Sigmoid colon (tissue), 7 donors: ENCODE results near the gene C11orf24. TPM values are rescaled to one million over a fixed set of nuclear protein-coding genes. Genes with fewer than 3 reads are reported as not detected.

Source experiments
- DNase-seq: peaks from one replicate; pipeline ENCODE4 v3.0.0-alpha.2; 2019
- H3K27ac ChIP-seq, 4 donors: fragments of 200-600 bp; sonication (generic); one replicate each; pipeline ENCODE4 v1.5.1; 2016 to 2019; ENCODE audit warnings: mild to moderate bottlenecking in 1 of 4
- H3K27me3 ChIP-seq, 3 donors: fragments of 200-600 bp; sonication (generic); one replicate each; pipeline ENCODE4 v1.5.1; 2019; ENCODE audit warnings: mild to moderate bottlenecking in 1 of 3
- H3K36me3 ChIP-seq, 4 donors: fragments of 200-600 bp; sonication (generic); one replicate each; pipeline ENCODE4 v1.5.1; 2016 to 2019
- H3K4me1 ChIP-seq, 4 donors: fragments of 200-600 bp; sonication (generic); one replicate each; pipeline ENCODE4 v1.5.1; 2017 to 2019
- H3K4me3 ChIP-seq, 4 donors: fragments of 200-600 bp; sonication (generic); one replicate each; pipeline ENCODE4 v1.5.1; 2017 to 2019; ENCODE audit warnings: mild to moderate bottlenecking in 2 of 4, moderate library complexity in 1 of 4
- H3K9me3 ChIP-seq, 4 donors: fragments of 200-600 bp in 3 of 4; sonication (generic) in 3 of 4; one replicate each; pipeline versions ENCODE4 v1.5.1 to v1.6.1; 2013 to 2019
- EP300 ChIP-seq, 4 donors: sonication (generic); formaldehyde crosslinking; IDR thresholded peaks; one replicate each; pipeline ENCODE4 v1.6.1; 2017; ENCODE audit warnings: antibody characterized with exemption in 4 of 4
- POLR2A ChIP-seq, 2 donors: fragments of 450-650 bp; IDR thresholded peaks; one replicate each; pipeline ENCODE4 v1.6.1; 2016; ENCODE audit warnings: antibody characterized with exemption in 2 of 2, mild to moderate bottlenecking in 2 of 2, moderate library complexity in 2 of 2
- POLR2AphosphoS5 ChIP-seq, 4 donors: sonication (generic); formaldehyde crosslinking; IDR thresholded peaks; one replicate each; pipeline ENCODE4 v1.6.1; 2017; ENCODE audit warnings: antibody characterized with exemption in 4 of 4
- WGBS, 2 donors: extraction: QIAGEN DNeasy Blood & Tissue Kit; methylation state at CpG; one replicate each; pipeline ENCODE4 v1.1.7; 2013; 5-methylcytosine and 5-hydroxymethylcytosine counted together
- intact Hi-C: fragments of 100-400 bp; cut with DNase I; formaldehyde crosslinking; loops from one replicate; pipeline ENCODE4 v1.15.1; 2023
- polyA plus RNA-seq, 3 donors: library from polyadenylated mRNA; stranded (reverse); fragments of 200-250 nt; gene quantifications; one replicate each; pipeline ENCODE4 v1.2.3, GENCODE V29; 2013
- total RNA-seq, 4 donors: library from RNA; depleted of rRNA; stranded (reverse); fragments of >200 nt; gene quantifications; one replicate each; pipeline ENCODE4 v1.1.0, GENCODE V29; 2016
- TF ChIP-seq, protein P1 (sequence below), 4 experiments: fragments of 450-650 bp in 3 of 4; fragments of 200-600 bp in 1 of 4; IDR thresholded peaks; one replicate each; pipeline ENCODE4 v1.5.1; 2016 to 2019; ENCODE audit warnings: antibody characterized with exemption in 4 of 4, mild to moderate bottlenecking in 3 of 4, moderate library complexity in 2 of 4
- donor health status: healthy with polysubstance abuse.
- donor health status: Bipolar disorder and iron deficiency.
- donor health status: healthy.

C11orf24 gene
- total and polyA plus RNA-seq, 7 donors, result 13.7 to 70.3 (median 25.4) TPM

DNA sequence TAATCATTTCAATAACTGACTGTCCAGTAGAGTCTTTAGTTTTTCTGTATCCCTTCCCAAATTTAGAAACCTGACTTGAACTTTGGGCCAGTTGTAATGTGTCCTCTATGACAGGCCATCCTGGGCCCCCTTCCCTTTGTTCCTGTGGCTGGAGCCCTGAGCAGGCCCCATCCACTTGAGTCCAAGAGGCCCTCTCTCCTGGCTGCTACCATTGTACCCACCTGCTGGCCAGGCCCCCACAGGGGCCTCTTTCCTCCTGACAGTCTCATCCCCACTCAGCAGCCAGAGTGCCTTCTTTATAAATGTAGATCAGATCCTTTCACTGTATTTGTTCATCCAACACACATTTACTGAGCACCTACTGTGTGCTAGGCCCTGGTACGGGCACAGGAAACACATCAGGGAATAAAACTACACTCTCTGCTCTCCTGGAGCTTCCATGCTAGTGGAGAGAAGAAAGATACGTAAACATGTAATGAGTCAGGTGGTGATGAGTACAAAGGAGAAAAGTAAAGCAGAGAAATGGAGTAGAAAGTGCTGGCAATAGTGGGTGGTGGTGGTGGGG is 37.9 kb upstream of the C11orf24 start:
- WGBS, 2 donors, result 79 to 92% methylated on average over 2 of the region's 2 CpGs
- H3K27me3 ChIP-seq, result no peaks in the 10 kb centered on the region
- TF ChIP-seq EP300 (IDR thresholded peaks at IDR 0.05) (no peak), POLR2A (IDR thresholded peaks at IDR 0.05) (no peak), POLR2AphosphoS5 (IDR thresholded peaks at IDR 0.05) (no peak)
- TF ChIP-seq, protein P1, sequence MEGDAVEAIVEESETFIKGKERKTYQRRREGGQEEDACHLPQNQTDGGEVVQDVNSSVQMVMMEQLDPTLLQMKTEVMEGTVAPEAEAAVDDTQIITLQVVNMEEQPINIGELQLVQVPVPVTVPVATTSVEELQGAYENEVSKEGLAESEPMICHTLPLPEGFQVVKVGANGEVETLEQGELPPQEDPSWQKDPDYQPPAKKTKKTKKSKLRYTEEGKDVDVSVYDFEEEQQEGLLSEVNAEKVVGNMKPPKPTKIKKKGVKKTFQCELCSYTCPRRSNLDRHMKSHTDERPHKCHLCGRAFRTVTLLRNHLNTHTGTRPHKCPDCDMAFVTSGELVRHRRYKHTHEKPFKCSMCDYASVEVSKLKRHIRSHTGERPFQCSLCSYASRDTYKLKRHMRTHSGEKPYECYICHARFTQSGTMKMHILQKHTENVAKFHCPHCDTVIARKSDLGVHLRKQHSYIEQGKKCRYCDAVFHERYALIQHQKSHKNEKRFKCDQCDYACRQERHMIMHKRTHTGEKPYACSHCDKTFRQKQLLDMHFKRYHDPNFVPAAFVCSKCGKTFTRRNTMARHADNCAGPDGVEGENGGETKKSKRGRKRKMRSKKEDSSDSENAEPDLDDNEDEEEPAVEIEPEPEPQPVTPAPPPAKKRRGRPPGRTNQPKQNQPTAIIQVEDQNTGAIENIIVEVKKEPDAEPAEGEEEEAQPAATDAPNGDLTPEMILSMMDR (IDR thresholded peaks at IDR 0.05), result no peak
- peaks cover 0 to 21% (median 16%) of the 10 kb centered on the region in 4 donors for H3K4me1 ChIP-seq
- intact Hi-C loops, result loop anchor here (5.0 kb wide), 2 partner anchors 37 to 73 kb away; partner anchors contain the start of gene C11orf24
- no peaks in the 10 kb centered on the region for H3K9me3 ChIP-seq
- H3K36me3 ChIP-seq, result no peaks in the 10 kb centered on the region
- no peak overlapping the region for H3K4me3 ChIP-seq
- no peak for DNase-seq
- peak overlapping the region in 1 of 4 donors; percentile 12 for H3K27ac ChIP-seq

DNA sequence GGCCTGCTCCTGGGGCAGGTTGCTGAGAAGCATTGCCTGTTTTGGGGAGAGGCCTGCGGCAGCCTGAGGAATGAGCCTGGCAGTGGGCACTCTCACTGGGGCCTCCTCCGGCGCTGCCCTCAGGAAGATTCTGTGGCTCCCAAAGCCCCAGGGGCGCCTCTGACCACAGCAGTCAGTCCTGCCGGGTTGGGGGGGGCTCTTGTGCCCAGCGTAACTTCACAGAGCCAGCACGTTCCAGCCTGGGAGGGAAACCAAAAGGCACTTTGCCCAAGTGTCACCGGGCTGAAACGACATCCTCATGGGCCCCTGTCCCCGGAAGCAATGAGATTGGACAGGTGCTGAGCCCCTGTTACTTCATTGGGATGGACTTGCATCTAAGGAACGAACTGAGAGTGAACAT is 36.3 kb upstream of the C11orf24 start:
- H3K27ac ChIP-seq, result no peak overlapping the region
- H3K4me3 ChIP-seq, result no peak overlapping the region
- no peaks in the 10 kb centered on the region for H3K27me3 ChIP-seq
- intact Hi-C loops, result no loop called here
- no peak for DNase-seq
- TF ChIP-seq EP300 (IDR thresholded peaks at IDR 0.05), result no peak
- no peak for TF ChIP-seq POLR2AphosphoS5 (IDR thresholded peaks at IDR 0.05)
- TF ChIP-seq, protein P1 (IDR thresholded peaks at IDR 0.05), result no peak
- no peak for TF ChIP-seq POLR2A (IDR thresholded peaks at IDR 0.05)
- H3K4me1 ChIP-seq, result peaks cover 0 to 9% (median 1%) of the 10 kb centered on the region in 4 donors
- no peaks in the 10 kb centered on the region for H3K9me3 ChIP-seq
- WGBS, 2 donors, result 89% methylated on average over 11 of the region's 11 CpGs
- no peaks in the 10 kb centered on the region for H3K36me3 ChIP-seq

DNA sequence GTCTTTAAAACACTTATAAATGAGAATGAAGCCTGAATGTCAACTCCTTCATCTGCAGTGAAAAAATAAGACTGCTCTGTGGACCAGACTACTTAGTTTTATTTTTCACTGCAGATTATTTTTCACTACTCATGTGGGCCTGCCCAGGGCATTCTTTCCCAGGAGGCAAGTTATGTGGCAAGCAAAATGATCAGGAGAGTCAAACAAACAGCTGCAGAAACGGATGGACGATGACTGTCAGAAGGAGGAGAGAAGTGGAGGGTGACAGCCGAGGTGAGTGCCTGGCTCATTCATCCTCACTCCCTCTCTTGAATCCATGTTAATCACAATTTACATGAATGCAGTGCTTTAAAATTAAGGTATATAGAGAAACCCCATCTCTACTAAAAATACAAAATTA is 34.9 kb upstream of the C11orf24 start:
- 94 to 95% methylated on average over 3 of the region's 3 CpGs for WGBS, 2 donors
- Histone ChIP-seq H3K27me3 (no peaks in the 10 kb centered on the region), H3K4me1 (peaks cover 0 to 8% (median 0%) of the 10 kb centered on the region in 4 donors), H3K4me3 (no peak overlapping the region), H3K9me3 (no peaks in the 10 kb centered on the region), H3K27ac (no peak overlapping the region), H3K36me3 (no peaks in the 10 kb centered on the region)
- intact Hi-C loops, result no loop called here
- no peak for TF ChIP-seq POLR2AphosphoS5 (IDR thresholded peaks at IDR 0.05)
- TF ChIP-seq EP300 (IDR thresholded peaks at IDR 0.05), result no peak
- TF ChIP-seq POLR2A (IDR thresholded peaks at IDR 0.05), result no peak
- DNase-seq, result no peak

DNA sequence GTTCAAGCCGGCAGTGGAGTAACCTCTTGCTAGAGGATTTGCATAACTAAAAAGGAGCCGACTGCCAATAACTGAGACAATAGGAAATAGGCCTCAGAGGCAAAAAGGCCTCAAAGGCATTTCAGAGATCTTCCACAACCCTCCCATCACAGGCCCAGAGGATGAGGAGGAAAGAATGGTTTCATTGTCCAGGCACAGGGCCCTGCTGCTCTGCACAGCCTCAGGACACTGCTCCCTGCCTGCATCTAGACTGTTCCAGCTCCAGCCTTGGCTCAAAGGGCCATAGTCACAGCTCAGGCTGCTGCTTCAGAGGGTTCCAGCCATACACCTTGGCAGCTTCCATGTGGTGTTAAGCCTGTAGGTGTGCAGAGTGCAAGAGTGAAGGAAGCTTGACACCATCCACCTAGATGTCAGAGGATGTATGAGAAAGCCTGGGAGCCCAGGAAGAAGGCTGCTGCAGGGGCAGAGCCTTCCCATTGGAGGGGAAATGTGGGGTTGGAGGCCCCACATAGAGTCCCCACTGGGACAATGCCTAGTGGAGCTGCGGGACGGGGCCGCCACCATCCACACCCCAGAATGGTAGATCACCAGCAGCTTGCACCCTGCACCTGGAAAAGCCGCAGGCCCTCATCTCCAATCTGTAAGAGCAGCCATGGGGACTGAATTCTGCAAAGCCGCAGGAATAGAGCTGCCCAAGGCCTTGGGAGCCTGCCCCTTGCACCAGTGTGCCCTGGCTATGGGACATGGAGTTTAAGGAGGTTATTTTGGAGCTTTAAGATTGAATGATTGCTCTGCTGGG is 32.4 kb upstream of the C11orf24 start:
- Histone ChIP-seq H3K27me3 (no peaks in the 10 kb centered on the region), H3K4me3 (no peak overlapping the region), H3K9me3 (no peaks in the 10 kb centered on the region), H3K27ac (no peak overlapping the region), H3K4me1 (peaks cover 0 to 8% (median 0%) of the 10 kb centered on the region in 4 donors), H3K36me3 (no peaks in the 10 kb centered on the region)
- TF ChIP-seq EP300 (IDR thresholded peaks at IDR 0.05) (no peak), POLR2A (IDR thresholded peaks at IDR 0.05) (no peak), POLR2AphosphoS5 (IDR thresholded peaks at IDR 0.05) (no peak)
- TF ChIP-seq, protein P1 (IDR thresholded peaks at IDR 0.05), result no peak
- no peak for DNase-seq
- intact Hi-C loops, result no loop called here
- 94 to 97% methylated on average over 7 of the region's 7 CpGs for WGBS, 2 donors

DNA sequence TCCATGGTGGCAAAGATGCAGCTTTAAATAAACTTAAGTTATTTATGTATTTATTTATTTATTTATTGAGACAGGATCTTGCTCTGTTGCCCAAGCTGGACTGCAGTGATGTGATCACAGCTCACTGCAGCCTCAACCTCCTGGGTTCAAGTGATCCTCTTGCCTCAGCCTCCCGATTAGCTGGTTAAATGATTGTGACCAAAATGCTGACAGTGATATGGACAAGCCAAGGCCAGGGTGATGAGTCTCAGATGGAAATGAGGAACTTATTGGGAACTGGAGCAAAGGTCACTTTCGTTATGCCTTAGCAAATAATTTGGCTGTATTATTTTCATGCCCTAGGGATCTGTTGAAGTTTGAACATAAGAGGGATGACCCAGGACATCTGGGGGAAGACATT is 31.3 kb upstream of the C11orf24 start:
- 47 to 67% methylated on average over 2 of the region's 2 CpGs for WGBS, 2 donors
- Histone ChIP-seq H3K27me3 (no peaks in the 10 kb centered on the region), H3K9me3 (no peaks in the 10 kb centered on the region), H3K36me3 (no peaks in the 10 kb centered on the region), H3K4me1 (peaks cover 0 to 8% (median 1%) of the 10 kb centered on the region in 4 donors), H3K27ac (no peak overlapping the region), H3K4me3 (no peak overlapping the region)
- intact Hi-C loops, result no loop called here
- DNase-seq, result no peak
- TF ChIP-seq POLR2AphosphoS5 (IDR thresholded peaks at IDR 0.05), result no peak
